GM21529 (cell line): ENCODE results near the gene ZDHHC16.
"Not testable (repeated sequence)": the region's sequence is repeated elsewhere in the genome, so short reads cannot be mapped to it uniquely, and the experiment has no call there.

Experiments
- ATAC-seq: cut with Tn5 transposase; IDR thresholded peaks from one replicate; pipeline ENCODE4 v1.9.1; 2021; ENCODE audit not compliant: unreplicated experiment

Gene ZDHHC16

GRCh38 chr10:97434055-97434454 lies 11.9 kb upstream of the ZDHHC16 start:
- ATAC-seq: no peak

GRCh38 chr10:97434557-97434956 lies 11.4 kb upstream of the ZDHHC16 start:
- ATAC-seq: no peak

GRCh38 chr10:97435211-97435610 lies 10.8 kb upstream of the ZDHHC16 start:
- no peak for ATAC-seq

- no peak for ATAC-seq
Measured at GRCh38 chr10:97442277-97442676, 3.7 kb upstream of the ZDHHC16 start.

GRCh38 chr10:97444212-97444611 lies 1.8 kb upstream of the ZDHHC16 start:
- no peak for ATAC-seq

GRCh38 chr10:97445357-97445721 lies 636 bp upstream of the ZDHHC16 start:
- no peak for ATAC-seq

GRCh38 chr10:97450828-97451227 lies 4.9 kb downstream of the ZDHHC16 start:
- ATAC-seq: no peak

- no peak for ATAC-seq
Measured at GRCh38 chr10:97451605-97452004, 5.6 kb downstream of the ZDHHC16 start.

GRCh38 chr10:97452352-97452751 lies 6.4 kb downstream of the ZDHHC16 start:
- no peak for ATAC-seq

GRCh38 chr10:97454330-97455036 lies 8.5 kb downstream of the ZDHHC16 start:
- ATAC-seq: no peak

GRCh38 chr10:97456034-97456685 lies 10.2 kb downstream of the ZDHHC16 start:
- no peak for ATAC-seq

GRCh38 chr10:97456686-97457065 lies 10.7 kb downstream of the ZDHHC16 start:
- no peak for ATAC-seq

GRCh38 chr10:97459111-97459510 lies 13.1 kb downstream of the ZDHHC16 start:
- no peak for ATAC-seq

GRCh38 chr10:97459933-97460332 lies 14.0 kb downstream of the ZDHHC16 start:
- ATAC-seq: no peak

GRCh38 chr10:97462309-97462708 lies 16.3 kb downstream of the ZDHHC16 start:
- ATAC-seq: no peak

GRCh38 chr10:97463363-97464132 lies 17.6 kb downstream of the ZDHHC16 start:
- no peak for ATAC-seq

- no peak for ATAC-seq
Measured at GRCh38 chr10:97464226-97464625, 18.3 kb downstream of the ZDHHC16 start.

GRCh38 chr10:97465982-97466381 lies 20.0 kb downstream of the ZDHHC16 start:
- no peak for ATAC-seq

GRCh38 chr10:97466755-97467154 lies 20.8 kb downstream of the ZDHHC16 start:
- no peak for ATAC-seq

GRCh38 chr10:97468162-97468561 lies 22.2 kb downstream of the ZDHHC16 start:
- ATAC-seq: no peak

- not testable (repeated sequence) for ATAC-seq
Measured at GRCh38 chr10:97468781-97469180, 22.8 kb downstream of the ZDHHC16 start.

- ATAC-seq: no peak
Measured at GRCh38 chr10:97474918-97475317, 28.9 kb downstream of the ZDHHC16 start.
